GM21786 (cell line): ENCODE results near the gene GPC1.

ENCODE experiments used
- ATAC-seq: cut with Tn5 transposase; IDR thresholded peaks from one replicate; pipeline ENCODE4 v1.9.1; 2021; ENCODE audit not compliant: unreplicated experiment

Gene GPC1

GRCh38 chr2:240511351-240512108, 76.1 kb downstream of the GPC1 start:
- no peak for ATAC-seq

DNA sequence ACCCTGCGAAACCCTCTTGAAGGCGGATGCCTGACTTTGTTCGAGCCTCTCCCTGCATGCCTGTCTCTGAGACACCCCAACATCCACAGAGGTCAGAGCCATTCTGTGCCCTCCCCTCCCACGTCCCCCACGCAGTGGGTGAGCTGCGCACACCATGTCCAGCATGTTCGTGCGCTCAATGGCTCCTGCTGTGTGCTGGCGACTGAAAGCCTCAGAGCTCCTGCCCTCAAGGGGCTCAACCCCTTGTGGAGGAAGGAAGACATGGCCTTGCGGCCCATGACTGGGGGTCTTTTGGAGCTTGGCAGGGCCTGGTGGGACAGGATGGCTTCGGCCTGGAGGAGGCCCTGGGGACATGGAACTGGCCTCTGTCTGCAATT, 76.6 kb downstream of the GPC1 start:
- no peak for ATAC-seq

GRCh38 chr2:240512666-240513535, 77.4 kb downstream of the GPC1 start:
- ATAC-seq, result no peak

GRCh38 chr2:240513549-240514287, 78.3 kb downstream of the GPC1 start:
- ATAC-seq, result peak; percentile 88

- no peak for ATAC-seq
These were observed 79.2 kb downstream of the GPC1 start for GRCh38 chr2:240514631-240515030.

DNA sequence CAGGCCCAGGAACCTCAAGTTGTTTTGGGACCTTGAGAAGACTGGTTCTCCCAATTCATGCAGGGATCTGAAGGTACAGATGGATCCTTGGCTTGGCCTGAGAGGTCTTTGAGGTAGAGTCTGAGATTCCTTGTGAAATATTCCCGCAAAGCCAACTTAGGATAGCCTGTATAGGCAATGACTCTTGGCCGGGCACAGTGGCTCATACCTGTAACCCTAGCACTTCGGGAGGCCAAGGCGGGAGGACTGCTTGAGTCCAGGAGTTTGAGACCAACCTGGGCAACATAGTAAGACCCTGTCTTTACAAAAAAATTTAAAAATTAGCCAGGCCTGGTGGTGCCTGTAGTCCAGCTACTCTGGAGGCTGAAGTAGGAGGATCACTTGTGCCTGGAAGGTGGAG, 81.9 kb downstream of the GPC1 start:
- ATAC-seq, result no peak
